Ectodermal cell (in vitro differentiated cells): Measurements from ENCODE around the gene MIPOL1.
A peak's percentile ranks its signal among the peaks of the same experiment; 100 is the strongest.

Source experiments
- H3K27ac ChIP-seq: 2 replicates; pipeline ENCODE4 v1.7.0; 2013; ENCODE audit warnings: mild to moderate bottlenecking, low read depth, low read length; ENCODE audit not compliant: insufficient read depth, poor library complexity, severe bottlenecking
- H3K27me3 ChIP-seq: 2 replicates; pipeline ENCODE4 v1.7.0; 2013; ENCODE audit warnings: mild to moderate bottlenecking, low read length; ENCODE audit not compliant: insufficient read depth, control insufficient read depth, poor library complexity, severe bottlenecking
- H3K36me3 ChIP-seq: one replicate; pipeline ENCODE4 v1.7.0; 2013; ENCODE audit warnings: low read length; ENCODE audit not compliant: control insufficient read depth, insufficient read depth
- H3K4me1 ChIP-seq: one replicate; pipeline ENCODE4 v1.7.0; 2013; ENCODE audit warnings: low read length; ENCODE audit not compliant: control insufficient read depth, insufficient read depth
- H3K4me3 ChIP-seq: 2 replicates; pipeline ENCODE4 v1.7.0; 2013; ENCODE audit warnings: low read depth, low read length, control low read depth; ENCODE audit not compliant: insufficient read depth
- H3K9me3 ChIP-seq: 2 replicates; pipeline ENCODE4 v1.7.0; 2013; ENCODE audit warnings: mild to moderate bottlenecking, low read length, moderate library complexity; ENCODE audit not compliant: control insufficient read depth
- WGBS, 2 experiments: methylation state at CpG; one replicate each; pipeline ENCODE4 v1.1.7; 2013; ENCODE audit warnings: missing lambda C conversion rate in 2 of 2; 5-methylcytosine and 5-hydroxymethylcytosine counted together

Gene MIPOL1

GRCh38 chr14:37591941-37592481, 394.3 kb downstream of the MIPOL1 start:
- Histone ChIP-seq H3K36me3 (no peaks in the 10 kb centered on the region), H3K27ac (no peak overlapping the region), H3K9me3 (no peaks in the 10 kb centered on the region), H3K4me3 (peak overlapping the region; percentile 13), H3K27me3 (peaks cover 100% of the 10 kb centered on the region), H3K4me1 (peaks cover 31% of the 10 kb centered on the region)
- WGBS, 2 experiments = 2 to 3% methylated on average over 58 of the region's 58 CpGs

GRCh38 chr14:37592482-37593408, 395.0 kb downstream of the MIPOL1 start:
- 5 to 6% methylated on average over 42 of the region's 42 CpGs for WGBS, 2 experiments
- H3K9me3 ChIP-seq = no peaks in the 10 kb centered on the region
- H3K4me1 ChIP-seq = peaks cover 26% of the 10 kb centered on the region
- H3K4me3 ChIP-seq = no peak overlapping the region
- peaks cover 100% of the 10 kb centered on the region for H3K27me3 ChIP-seq
- no peaks in the 10 kb centered on the region for H3K36me3 ChIP-seq
- no peak overlapping the region for H3K27ac ChIP-seq

- Histone ChIP-seq H3K9me3 (no peaks in the 10 kb centered on the region), H3K4me3 (no peak overlapping the region), H3K36me3 (no peaks in the 10 kb centered on the region), H3K27ac (no peak overlapping the region), H3K4me1 (peaks cover 26% of the 10 kb centered on the region), H3K27me3 (peaks cover 100% of the 10 kb centered on the region)
- 21 to 23% methylated on average over 10 to 12 of the region's 14 CpGs for WGBS, 2 experiments
Measured at GRCh38 chr14:37593511-37594237, 395.9 kb downstream of the MIPOL1 start.

GRCh38 chr14:37594238-37594970, 396.7 kb downstream of the MIPOL1 start:
- H3K4me3 ChIP-seq = peak overlapping the region; percentile 35
- H3K27me3 ChIP-seq = peaks cover 100% of the 10 kb centered on the region

GRCh38 chr14:37594971-37595808, 397.5 kb downstream of the MIPOL1 start, which contains the start of the genes FOXA1 and TTC6:
TSS of gene FOXA1 (minus strand) at chr14:37595249. CDS start at chr14:37594972, 277 bp downstream.
TSS of gene TTC6 (plus strand) at chr14:37595629. CDS start at chr14:37622065, 26,436 bp downstream.
- Histone ChIP-seq H3K36me3 (no peaks in the 10 kb centered on the region), H3K27ac (no peak within 1 kb of the TSS), H3K9me3 (no peaks in the 10 kb centered on the region), H3K4me1 (peaks cover 28% of the 10 kb centered on the region), H3K4me3 (peak within 1 kb of the TSS; percentile 38), H3K27me3 (peaks cover 100% of the 10 kb centered on the region)
- 0% methylated on average over 92 of the region's 92 CpGs for WGBS, 2 experiments

More at GRCh38 chr14:37594238-37594970, 396.7 kb downstream of the MIPOL1 start:
- Histone ChIP-seq H3K36me3 (no peaks in the 10 kb centered on the region), H3K27ac (no peak overlapping the region), H3K9me3 (no peaks in the 10 kb centered on the region), H3K4me1 (peaks cover 26% of the 10 kb centered on the region)
- 0 to 1% methylated on average over 56 of the region's 56 CpGs for WGBS, 2 experiments

- Histone ChIP-seq H3K27ac (no peak overlapping the region), H3K9me3 (no peaks in the 10 kb centered on the region), H3K36me3 (no peaks in the 10 kb centered on the region), H3K4me3 (peak overlapping the region; percentile 38), H3K4me1 (peaks cover 28% of the 10 kb centered on the region), H3K27me3 (peaks cover 100% of the 10 kb centered on the region)
- whole genome bisulfite sequencing, 2 experiments = 2% methylated on average over 46 of the region's 46 CpGs
Measured at GRCh38 chr14:37595809-37596621, 398.3 kb downstream of the MIPOL1 start.

GRCh38 chr14:37596790-37597472, 399.2 kb downstream of the MIPOL1 start:
- Histone ChIP-seq H3K4me1 (peaks cover 28% of the 10 kb centered on the region), H3K9me3 (no peaks in the 10 kb centered on the region), H3K27ac (no peak overlapping the region), H3K27me3 (peaks cover 100% of the 10 kb centered on the region), H3K36me3 (no peaks in the 10 kb centered on the region), H3K4me3 (no peak overlapping the region)
- 14 to 17% methylated on average over 5 to 7 of the region's 7 CpGs for WGBS, 2 experiments

GRCh38 chr14:37597538-37597913, 399.8 kb downstream of the MIPOL1 start:
- Histone ChIP-seq H3K27me3 (peaks cover 100% of the 10 kb centered on the region), H3K9me3 (no peaks in the 10 kb centered on the region), H3K36me3 (no peaks in the 10 kb centered on the region), H3K4me1 (peaks cover 23% of the 10 kb centered on the region), H3K4me3 (no peak overlapping the region), H3K27ac (no peak overlapping the region)
- WGBS, 2 experiments = 5% methylated on average over 20 of the region's 20 CpGs
